Liver (tissue), 9 donors: Measurements from ENCODE around the gene P2RY12. TPM values are rescaled to one million over a fixed set of nuclear protein-coding genes. Genes with fewer than 3 reads are reported as not detected.

Experiments used
- DNase-seq: peaks from one replicate; pipeline ENCODE4 v3.0.0-alpha.2; 2017; ENCODE audit warnings: low spot score
- H3K27ac ChIP-seq, 2 donors: one replicate each; pipeline ENCODE4 v1.7.0; 2013; ENCODE audit warnings: inconsistent platforms in 2 of 2, low read length in 2 of 2, control low read depth in 1 of 2, low read depth in 1 of 2, mild to moderate bottlenecking in 1 of 2
- H3K27me3 ChIP-seq, 4 donors: one replicate each; pipeline versions ENCODE4 v1.6.1 to v1.7.0; 2013; ENCODE audit warnings: low read length in 3 of 4, inconsistent platforms in 1 of 4, mild to moderate bottlenecking in 1 of 4, moderate library complexity in 1 of 4; ENCODE audit not compliant: control insufficient read depth in 4 of 4, insufficient read depth in 4 of 4
- H3K36me3 ChIP-seq, 4 donors: one replicate each; pipeline versions ENCODE4 v1.6.1 to v1.7.0; 2013; ENCODE audit warnings: low read length in 3 of 4, mild to moderate bottlenecking in 3 of 4, low read depth in 1 of 4, moderate library complexity in 1 of 4; ENCODE audit not compliant: control insufficient read depth in 4 of 4, insufficient read depth in 3 of 4
- H3K4me1 ChIP-seq, 4 donors: one replicate each; pipeline versions ENCODE4 v1.6.1 to v1.7.0; 2013; ENCODE audit warnings: low read length in 3 of 4, mild to moderate bottlenecking in 3 of 4, moderate library complexity in 1 of 4; ENCODE audit not compliant: control insufficient read depth in 4 of 4, insufficient read depth in 4 of 4
- H3K4me3 ChIP-seq, 3 donors: one replicate each; pipeline versions ENCODE4 v1.6.1 to v1.7.0; 2013; ENCODE audit warnings: low read length in 3 of 3, control low read depth in 1 of 3, low read depth in 1 of 3, mild to moderate bottlenecking in 1 of 3
- H3K9ac ChIP-seq, 2 donors: one replicate each; pipeline ENCODE4 v1.7.0; 2013; ENCODE audit warnings: low read length in 2 of 2, mild to moderate bottlenecking in 2 of 2, moderate library complexity in 2 of 2, control low read depth in 1 of 2, low read depth in 1 of 2
- H3K9me3 ChIP-seq, 4 donors: one replicate each; pipeline versions ENCODE4 v1.6.1 to v1.7.0; 2013; ENCODE audit warnings: low read length in 3 of 4; ENCODE audit not compliant: control insufficient read depth in 4 of 4
- EGR1 ChIP-seq, 2 donors: IDR thresholded peaks; 2 replicates each; pipeline ENCODE4 v1.6.1; 2016 to 2018; ENCODE audit warnings: antibody characterized with exemption in 2 of 2, low read depth in 2 of 2
- FOXA1 ChIP-seq: IDR thresholded peaks from 2 replicates; pipeline ENCODE4 v1.6.1; 2016; ENCODE audit warnings: antibody characterized with exemption
- FOXA2 ChIP-seq: IDR thresholded peaks from 2 replicates; pipeline ENCODE4 v1.6.1; 2016; ENCODE audit warnings: antibody characterized with exemption
- GABPA ChIP-seq, 2 donors: IDR thresholded peaks in 1 of 2; conservative IDR thresholded peaks in 1 of 2; 2 replicates each; pipeline ENCODE4 v1.6.1; 2016; ENCODE audit warnings: antibody characterized with exemption in 2 of 2, mild to moderate bottlenecking in 1 of 2, moderate library complexity in 1 of 2
- HNF4A ChIP-seq, 2 donors: conservative IDR thresholded peaks; 2 replicates each; pipeline ENCODE4 v1.6.1; 2016; ENCODE audit warnings: antibody characterized with exemption in 2 of 2, mild to moderate bottlenecking in 2 of 2
- HNF4G ChIP-seq: IDR thresholded peaks from 2 replicates; pipeline ENCODE4 v1.6.1; 2016; ENCODE audit warnings: antibody characterized with exemption
- JUND ChIP-seq, 2 donors: IDR thresholded peaks; 2 replicates each; pipeline ENCODE4 v1.6.1; 2016; ENCODE audit warnings: antibody characterized with exemption in 2 of 2
- NR2F2 ChIP-seq: IDR thresholded peaks from 2 replicates; pipeline ENCODE4 v1.6.1; 2016; ENCODE audit warnings: antibody characterized with exemption
- RAD21 ChIP-seq, 2 donors: IDR thresholded peaks; 2 replicates each; pipeline ENCODE4 v1.6.1; 2016; ENCODE audit warnings: antibody characterized with exemption in 2 of 2, mild to moderate bottlenecking in 2 of 2
- RXRA ChIP-seq, 2 donors: IDR thresholded peaks; 2 replicates each; pipeline ENCODE4 v1.6.1; 2017 to 2018; ENCODE audit warnings: antibody characterized with exemption in 2 of 2, mild to moderate bottlenecking in 1 of 2
- SP1 ChIP-seq: IDR thresholded peaks from 2 replicates; pipeline ENCODE4 v1.6.1; 2018; ENCODE audit warnings: antibody characterized with exemption, mild to moderate bottlenecking
- TAF1 ChIP-seq: conservative IDR thresholded peaks from 2 replicates; pipeline ENCODE4 v1.6.1; 2016; ENCODE audit warnings: antibody characterized with exemption, mild to moderate bottlenecking
- YY1 ChIP-seq: IDR thresholded peaks from 2 replicates; pipeline ENCODE4 v1.6.1; 2016; ENCODE audit warnings: antibody characterized with exemption, mild to moderate bottlenecking
- ZBTB33 ChIP-seq: IDR thresholded peaks from 2 replicates; pipeline ENCODE4 v1.6.1; 2016; ENCODE audit warnings: antibody characterized with exemption
- WGBS: extraction: QIAGEN DNeasy Blood & Tissue Kit; methylation state at CpG from one replicate; pipeline ENCODE4 v1.1.7; 2013; 5-methylcytosine and 5-hydroxymethylcytosine counted together
- polyA plus RNA-seq, 2 donors: library from polyadenylated mRNA; stranded (reverse) in 1 of 2; unstranded in 1 of 2; fragments of 200-250 nt in 1 of 2; fragments of >200 nt in 1 of 2; fragmentation: Nextera tagmentation in 1 of 2; extraction: Ambion mirVana in 1 of 2; gene quantifications; one replicate each; pipeline versions ENCODE4 v1.2.1 to v1.2.3, GENCODE V29; 2013 to 2015
- total RNA-seq, 2 donors: library from RNA; depleted of rRNA; stranded (reverse); fragments of >200 nt; gene quantifications; one replicate each; pipeline ENCODE4 v1.2.3, GENCODE V29; 2014
- TF ChIP-seq, protein P1 (sequence below): fragments of 150-350 bp; IDR thresholded peaks from 2 replicates; pipeline ENCODE4 v1.5.1; 2017; ENCODE audit warnings: improper control_type of control experiment, low read depth, low read length; ENCODE audit not compliant: missing input control
- TF ChIP-seq, protein P2 (sequence below): IDR thresholded peaks from 2 replicates; pipeline ENCODE4 v1.6.1; 2016; ENCODE audit warnings: antibody characterized with exemption
- TF ChIP-seq, protein P3 (sequence below): IDR thresholded peaks from 2 replicates; pipeline ENCODE4 v1.6.1; 2016; ENCODE audit warnings: antibody characterized with exemption, mild to moderate bottlenecking
- TF ChIP-seq, protein P4 (sequence below): IDR thresholded peaks from 2 replicates; pipeline ENCODE4 v1.6.1; 2016; ENCODE audit warnings: antibody characterized with exemption
- donor health status: healthy.
- donor health status: healthy.
- donor health status: healthy.
- donor health status: healthy.
- donor health status: healthy.

P2RY12 gene
- total and polyA plus RNA-seq, 4 donors, result 0.43 to 2.8 (median 1.6) TPM

- WGBS, result 86% methylated on average over 3 of the region's 3 CpGs
- no peak for DNase-seq
- Histone ChIP-seq H3K9ac (no peak overlapping the region), H3K27ac (no peak overlapping the region), H3K4me3 (no peak overlapping the region), H3K36me3 (no peaks in the 10 kb centered on the region), H3K9me3 (no peaks in the 10 kb centered on the region), H3K4me1 (no peaks in the 10 kb centered on the region), H3K27me3 (no peaks in the 10 kb centered on the region)
- TF ChIP-seq, protein P1, sequence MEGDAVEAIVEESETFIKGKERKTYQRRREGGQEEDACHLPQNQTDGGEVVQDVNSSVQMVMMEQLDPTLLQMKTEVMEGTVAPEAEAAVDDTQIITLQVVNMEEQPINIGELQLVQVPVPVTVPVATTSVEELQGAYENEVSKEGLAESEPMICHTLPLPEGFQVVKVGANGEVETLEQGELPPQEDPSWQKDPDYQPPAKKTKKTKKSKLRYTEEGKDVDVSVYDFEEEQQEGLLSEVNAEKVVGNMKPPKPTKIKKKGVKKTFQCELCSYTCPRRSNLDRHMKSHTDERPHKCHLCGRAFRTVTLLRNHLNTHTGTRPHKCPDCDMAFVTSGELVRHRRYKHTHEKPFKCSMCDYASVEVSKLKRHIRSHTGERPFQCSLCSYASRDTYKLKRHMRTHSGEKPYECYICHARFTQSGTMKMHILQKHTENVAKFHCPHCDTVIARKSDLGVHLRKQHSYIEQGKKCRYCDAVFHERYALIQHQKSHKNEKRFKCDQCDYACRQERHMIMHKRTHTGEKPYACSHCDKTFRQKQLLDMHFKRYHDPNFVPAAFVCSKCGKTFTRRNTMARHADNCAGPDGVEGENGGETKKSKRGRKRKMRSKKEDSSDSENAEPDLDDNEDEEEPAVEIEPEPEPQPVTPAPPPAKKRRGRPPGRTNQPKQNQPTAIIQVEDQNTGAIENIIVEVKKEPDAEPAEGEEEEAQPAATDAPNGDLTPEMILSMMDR, result no peak
- no peak for TF ChIP-seq HNF4A (conservative IDR thresholded peaks at IDR 0.05)
- TF ChIP-seq, protein P2, sequence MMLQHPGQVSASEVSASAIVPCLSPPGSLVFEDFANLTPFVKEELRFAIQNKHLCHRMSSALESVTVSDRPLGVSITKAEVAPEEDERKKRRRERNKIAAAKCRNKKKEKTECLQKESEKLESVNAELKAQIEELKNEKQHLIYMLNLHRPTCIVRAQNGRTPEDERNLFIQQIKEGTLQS, result no peak
- no peak for TF ChIP-seq EGR1 (IDR thresholded peaks at IDR 0.05; ENCODE audit: low read depth in 2 of 2)
- TF ChIP-seq ZBTB33, result no peak
- TF ChIP-seq RXRA (IDR thresholded peaks at IDR 0.05), result no peak
- TF ChIP-seq NR2F2, result no peak
- TF ChIP-seq FOXA2, result no peak
These were observed 71.6 kb downstream of the P2RY12 start for GRCh38 chr3:151312972-151313371.

DNA sequence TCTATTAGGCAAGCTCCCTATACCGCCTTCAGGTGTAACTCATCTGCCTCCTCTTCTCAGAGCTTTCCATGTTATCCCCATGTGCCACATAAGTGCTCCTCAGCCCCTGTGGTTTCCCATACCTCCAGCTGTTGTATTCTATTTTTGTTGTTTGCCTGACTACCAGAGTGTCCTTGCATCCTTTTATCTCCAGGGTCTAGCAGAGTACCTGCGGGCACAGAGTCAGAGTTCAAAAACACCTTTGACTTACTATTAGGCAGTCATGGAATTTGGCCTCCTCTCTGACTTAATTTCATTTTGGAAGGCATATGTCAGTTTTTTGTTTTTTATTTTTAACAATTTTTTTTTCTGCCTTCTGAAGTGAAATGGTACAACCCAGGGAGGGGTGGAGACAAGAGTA is 75.0 kb downstream of the P2RY12 start:
- H3K9ac ChIP-seq, result no peak overlapping the region
- TF ChIP-seq FOXA2, result no peak
- TF ChIP-seq YY1, result no peak
- TF ChIP-seq, protein P3, sequence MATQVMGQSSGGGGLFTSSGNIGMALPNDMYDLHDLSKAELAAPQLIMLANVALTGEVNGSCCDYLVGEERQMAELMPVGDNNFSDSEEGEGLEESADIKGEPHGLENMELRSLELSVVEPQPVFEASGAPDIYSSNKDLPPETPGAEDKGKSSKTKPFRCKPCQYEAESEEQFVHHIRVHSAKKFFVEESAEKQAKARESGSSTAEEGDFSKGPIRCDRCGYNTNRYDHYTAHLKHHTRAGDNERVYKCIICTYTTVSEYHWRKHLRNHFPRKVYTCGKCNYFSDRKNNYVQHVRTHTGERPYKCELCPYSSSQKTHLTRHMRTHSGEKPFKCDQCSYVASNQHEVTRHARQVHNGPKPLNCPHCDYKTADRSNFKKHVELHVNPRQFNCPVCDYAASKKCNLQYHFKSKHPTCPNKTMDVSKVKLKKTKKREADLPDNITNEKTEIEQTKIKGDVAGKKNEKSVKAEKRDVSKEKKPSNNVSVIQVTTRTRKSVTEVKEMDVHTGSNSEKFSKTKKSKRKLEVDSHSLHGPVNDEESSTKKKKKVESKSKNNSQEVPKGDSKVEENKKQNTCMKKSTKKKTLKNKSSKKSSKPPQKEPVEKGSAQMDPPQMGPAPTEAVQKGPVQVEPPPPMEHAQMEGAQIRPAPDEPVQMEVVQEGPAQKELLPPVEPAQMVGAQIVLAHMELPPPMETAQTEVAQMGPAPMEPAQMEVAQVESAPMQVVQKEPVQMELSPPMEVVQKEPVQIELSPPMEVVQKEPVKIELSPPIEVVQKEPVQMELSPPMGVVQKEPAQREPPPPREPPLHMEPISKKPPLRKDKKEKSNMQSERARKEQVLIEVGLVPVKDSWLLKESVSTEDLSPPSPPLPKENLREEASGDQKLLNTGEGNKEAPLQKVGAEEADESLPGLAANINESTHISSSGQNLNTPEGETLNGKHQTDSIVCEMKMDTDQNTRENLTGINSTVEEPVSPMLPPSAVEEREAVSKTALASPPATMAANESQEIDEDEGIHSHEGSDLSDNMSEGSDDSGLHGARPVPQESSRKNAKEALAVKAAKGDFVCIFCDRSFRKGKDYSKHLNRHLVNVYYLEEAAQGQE, result no peak
- no peak for TF ChIP-seq TAF1
- no peak for TF ChIP-seq GABPA (IDR thresholded peaks at IDR 0.05 in 1 of 2, conservative IDR thresholded peaks at IDR 0.05 in 1 of 2)
- no peak for TF ChIP-seq JUND (IDR thresholded peaks at IDR 0.05)
- no peak for TF ChIP-seq FOXA1
- TF ChIP-seq RXRA (IDR thresholded peaks at IDR 0.05), result no peak
- TF ChIP-seq ZBTB33, result no peak
- no peak for TF ChIP-seq RAD21 (IDR thresholded peaks at IDR 0.05)
- no peak for TF ChIP-seq HNF4G
- no peak for TF ChIP-seq HNF4A (conservative IDR thresholded peaks at IDR 0.05)
- TF ChIP-seq, protein P4, sequence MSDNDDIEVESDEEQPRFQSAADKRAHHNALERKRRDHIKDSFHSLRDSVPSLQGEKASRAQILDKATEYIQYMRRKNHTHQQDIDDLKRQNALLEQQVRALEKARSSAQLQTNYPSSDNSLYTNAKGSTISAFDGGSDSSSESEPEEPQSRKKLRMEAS, result no peak
- no peak for TF ChIP-seq SP1
- TF ChIP-seq NR2F2, result no peak
- TF ChIP-seq EGR1 (IDR thresholded peaks at IDR 0.05; ENCODE audit: low read depth in 2 of 2), result no peak
- TF ChIP-seq, protein P1, result no peak
- no peaks in the 10 kb centered on the region for H3K36me3 ChIP-seq
- no peak for DNase-seq
- no peaks in the 10 kb centered on the region for H3K27me3 ChIP-seq
- H3K27ac ChIP-seq, result no peak overlapping the region
- over 99% methylated on average over 2 of the region's 2 CpGs for WGBS
- no peaks in the 10 kb centered on the region for H3K4me1 ChIP-seq
- H3K9me3 ChIP-seq, result no peaks in the 10 kb centered on the region
- H3K4me3 ChIP-seq, result no peak overlapping the region
